ENCODE measurements around the gene SDE2. TPM values are rescaled to one million over a fixed set of nuclear protein-coding genes. Genes with fewer than 3 reads are reported as not detected.

SDE2 gene
- total and polyA plus RNA-seq, 8 donors, result 3.3 to 12.4 (median 8.5) TPM

DNA sequence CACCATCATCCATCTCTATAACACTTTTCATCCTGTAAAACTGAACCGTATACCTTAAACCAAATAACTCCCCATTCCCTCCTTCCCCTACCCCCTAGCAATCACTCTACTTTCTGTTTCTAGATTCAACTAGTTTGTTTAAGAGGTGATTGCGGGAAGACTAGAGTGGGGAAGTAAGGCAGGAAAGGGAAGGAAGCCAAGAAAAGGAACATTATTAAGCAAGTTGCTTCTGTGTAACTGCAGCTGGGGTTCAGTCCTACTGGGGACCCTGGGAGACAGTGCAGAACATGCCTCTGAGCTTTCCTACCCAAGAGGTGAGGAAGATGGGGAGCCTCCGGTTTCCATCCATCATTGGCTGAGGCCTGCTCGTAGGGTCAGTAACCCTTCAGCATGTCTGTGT is 34.4 kb upstream of the SDE2 start:
- DNase-seq (no peak), FAIRE-seq (no peak), ATAC-seq (peak in 2 of 4 donors; percentile 27 to 37)
- Histone ChIP-seq H3K9me3 (no peaks in the 10 kb centered on the region), H3K27ac (peak overlapping the region in 2 of 4 donors; percentile 29 to 48), H3K36me3 (no peaks in the 10 kb centered on the region), H3K4me1 (peaks cover 0 to 8% (median 0%) of the 10 kb centered on the region in 3 donors), H3K4me3 (no peak overlapping the region), H3K27me3 (no peaks in the 10 kb centered on the region)
- intact Hi-C loops (cut with DNase I), result no loop called here
- TF ChIP-seq, protein P1, sequence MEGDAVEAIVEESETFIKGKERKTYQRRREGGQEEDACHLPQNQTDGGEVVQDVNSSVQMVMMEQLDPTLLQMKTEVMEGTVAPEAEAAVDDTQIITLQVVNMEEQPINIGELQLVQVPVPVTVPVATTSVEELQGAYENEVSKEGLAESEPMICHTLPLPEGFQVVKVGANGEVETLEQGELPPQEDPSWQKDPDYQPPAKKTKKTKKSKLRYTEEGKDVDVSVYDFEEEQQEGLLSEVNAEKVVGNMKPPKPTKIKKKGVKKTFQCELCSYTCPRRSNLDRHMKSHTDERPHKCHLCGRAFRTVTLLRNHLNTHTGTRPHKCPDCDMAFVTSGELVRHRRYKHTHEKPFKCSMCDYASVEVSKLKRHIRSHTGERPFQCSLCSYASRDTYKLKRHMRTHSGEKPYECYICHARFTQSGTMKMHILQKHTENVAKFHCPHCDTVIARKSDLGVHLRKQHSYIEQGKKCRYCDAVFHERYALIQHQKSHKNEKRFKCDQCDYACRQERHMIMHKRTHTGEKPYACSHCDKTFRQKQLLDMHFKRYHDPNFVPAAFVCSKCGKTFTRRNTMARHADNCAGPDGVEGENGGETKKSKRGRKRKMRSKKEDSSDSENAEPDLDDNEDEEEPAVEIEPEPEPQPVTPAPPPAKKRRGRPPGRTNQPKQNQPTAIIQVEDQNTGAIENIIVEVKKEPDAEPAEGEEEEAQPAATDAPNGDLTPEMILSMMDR (IDR thresholded peaks at IDR 0.05), result no peak
- 83 to 91% methylated on average over 4 of the region's 4 CpGs for WGBS, 2 donors

DNA sequence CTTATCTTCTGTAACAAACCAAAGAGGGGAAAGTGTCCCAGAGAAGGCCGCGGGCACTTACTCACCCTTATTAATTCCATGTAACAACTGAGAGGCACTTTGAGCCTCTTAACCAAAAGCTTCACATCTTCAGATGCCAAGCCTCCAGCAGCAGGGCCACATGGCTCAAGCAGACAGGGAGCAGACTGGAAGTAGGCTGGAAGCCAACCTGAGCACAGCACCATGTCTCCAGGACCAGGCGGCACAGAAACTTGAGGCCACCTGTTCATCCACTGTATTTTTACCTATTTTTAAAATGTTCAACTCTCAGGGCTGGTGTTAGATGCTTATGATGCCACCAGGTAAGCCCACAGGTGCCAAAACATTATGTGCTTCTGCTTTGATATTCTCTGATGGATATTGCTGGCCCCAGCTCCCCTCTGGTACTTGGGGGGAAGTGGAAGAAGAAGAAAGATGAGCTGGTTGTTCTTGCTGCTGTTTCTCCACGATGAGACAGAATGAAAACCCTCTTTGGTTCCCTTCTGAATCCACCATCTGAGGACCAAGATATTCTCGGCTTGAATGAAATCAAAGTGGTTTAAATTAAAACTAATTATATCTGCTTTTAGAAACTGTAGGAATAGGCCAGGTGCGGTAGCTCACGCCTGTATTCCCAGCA is 30.6 kb upstream of the SDE2 start:
- DNase-seq (no peak), FAIRE-seq (no peak), ATAC-seq (peak in 3 of 4 donors; percentile 52 to 58 (median 57))
- Histone ChIP-seq H3K27ac (peak overlapping the region in 2 of 4 donors; percentile 24 to 29), H3K27me3 (no peaks in the 10 kb centered on the region), H3K4me1 (peaks cover 0 to 11% (median 0%) of the 10 kb centered on the region in 3 donors), H3K36me3 (no peaks in the 10 kb centered on the region), H3K4me3 (no peak overlapping the region), H3K9me3 (no peaks in the 10 kb centered on the region)
- intact Hi-C loops (cut with DNase I), result no loop called here
- 79 to 81% methylated on average over 7 of the region's 7 CpGs for WGBS, 2 donors
- TF ChIP-seq, protein P1 (IDR thresholded peaks at IDR 0.05), result no peak

DNA sequence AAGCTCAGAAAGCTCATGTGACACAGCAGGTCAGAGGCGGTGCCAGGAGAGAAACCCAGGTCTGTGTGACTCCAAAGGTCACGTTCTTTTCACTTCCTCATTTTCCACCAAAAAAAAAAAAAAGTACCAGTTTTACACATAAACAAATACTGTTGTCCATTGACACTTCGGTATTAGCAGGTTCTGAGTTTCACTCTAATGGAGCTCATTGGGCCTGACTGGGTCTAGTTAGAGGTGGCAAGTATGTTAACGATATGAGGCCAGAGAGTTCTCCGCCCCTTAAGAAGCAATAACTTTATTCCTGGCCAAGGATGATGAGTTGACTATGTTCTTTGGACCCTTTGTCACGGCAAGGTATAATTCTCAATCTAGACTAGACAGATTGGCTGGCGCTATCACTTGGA is 30.0 kb upstream of the SDE2 start:
- FAIRE-seq, result no peak
- TF ChIP-seq, protein P1 (IDR thresholded peaks at IDR 0.05), result no peak
- Histone ChIP-seq H3K4me1 (peaks cover 0 to 11% (median 0%) of the 10 kb centered on the region in 3 donors), H3K9me3 (no peaks in the 10 kb centered on the region), H3K27me3 (no peaks in the 10 kb centered on the region), H3K36me3 (no peaks in the 10 kb centered on the region), H3K4me3 (no peak overlapping the region), H3K27ac (peak overlapping the region in 2 of 4 donors; percentile 24 to 29)
- peak; percentile 89 to 93 (median 90) for ATAC-seq
- WGBS, 2 donors, result 44 to 47% methylated on average over 7 of the region's 7 CpGs
- intact Hi-C loops (cut with DNase I), result no loop called here
- peak in 4 of 6 donors; percentile 38 to 72 (median 60) for DNase-seq

DNA sequence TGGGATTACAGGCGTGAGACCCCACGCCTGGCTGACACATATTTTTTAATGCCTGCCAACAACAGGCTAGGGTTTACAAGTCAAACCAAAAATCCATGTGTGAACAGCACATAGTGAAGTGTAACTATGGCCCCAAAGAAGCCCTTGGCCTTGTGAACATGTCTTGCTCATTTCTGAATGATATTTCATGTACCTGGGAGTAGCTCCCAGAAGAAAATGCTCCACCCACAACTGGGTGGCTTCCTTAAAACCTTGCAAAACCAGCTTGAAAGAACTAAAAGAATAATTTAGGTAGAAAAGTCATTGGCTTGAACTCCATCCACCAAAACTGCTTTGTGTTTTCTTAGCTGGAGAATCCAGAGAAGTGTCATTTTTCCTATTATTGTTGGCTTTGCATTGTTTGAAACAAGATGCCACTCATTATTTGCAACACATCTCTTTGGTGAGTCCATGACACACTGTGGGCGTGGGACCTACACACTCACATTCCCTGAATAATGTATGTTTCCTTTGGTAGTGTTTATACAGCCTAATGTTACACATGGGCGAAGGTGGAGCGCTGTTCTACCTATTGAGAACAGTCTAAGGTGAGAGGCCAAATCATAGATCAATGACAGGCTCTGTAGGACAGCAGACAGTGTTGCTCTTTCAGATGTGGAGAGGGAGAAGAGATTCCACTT is 28.5 kb upstream of the SDE2 start:
- Histone ChIP-seq H3K36me3 (no peaks in the 10 kb centered on the region), H3K4me1 (peaks cover 0 to 11% (median 0%) of the 10 kb centered on the region in 3 donors), H3K27ac (no peak overlapping the region), H3K27me3 (no peaks in the 10 kb centered on the region), H3K4me3 (no peak overlapping the region), H3K9me3 (no peaks in the 10 kb centered on the region)
- no peak for FAIRE-seq
- ATAC-seq, result no peak
- no peak for DNase-seq
- intact Hi-C loops (cut with DNase I), result no loop called here
- TF ChIP-seq, protein P1 (IDR thresholded peaks at IDR 0.05), result no peak
- 94 to 98% methylated on average over 5 of the region's 5 CpGs for WGBS, 2 donors

DNA sequence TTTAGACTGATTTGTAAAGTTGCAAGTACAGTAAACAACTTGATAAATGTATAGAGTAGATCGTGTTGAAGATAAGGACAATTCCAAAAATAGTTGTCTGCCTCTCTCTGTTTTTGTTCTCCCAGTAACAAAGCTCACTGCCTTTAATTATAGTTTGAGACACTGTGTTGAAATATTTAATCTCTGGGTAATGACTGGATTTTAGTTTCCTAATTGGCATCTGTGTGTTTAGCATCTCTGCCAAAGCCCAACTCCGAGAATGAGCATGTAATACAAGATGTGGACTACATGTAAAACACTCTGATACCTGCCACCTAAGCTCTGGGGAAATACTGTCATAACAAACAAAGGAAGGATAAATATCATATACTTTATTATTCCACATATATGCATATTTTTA is 27.7 kb upstream of the SDE2 start:
- H3K4me3 ChIP-seq, result no peak overlapping the region
- WGBS, 2 donors, result 49 to 67% methylated on average over 2 of the region's 2 CpGs
- no peaks in the 10 kb centered on the region for H3K9me3 ChIP-seq
- DNase-seq (no peak), FAIRE-seq (no peak), ATAC-seq (no peak)
- TF ChIP-seq, protein P1 (IDR thresholded peaks at IDR 0.05), result no peak
- no peak overlapping the region for H3K27ac ChIP-seq
- no peaks in the 10 kb centered on the region for H3K36me3 ChIP-seq
- H3K27me3 ChIP-seq, result no peaks in the 10 kb centered on the region
- peaks cover 0 to 11% (median 0%) of the 10 kb centered on the region in 3 donors for H3K4me1 ChIP-seq
- intact Hi-C loops (cut with DNase I), result no loop called here

Measured in pancreas (tissue), 10 donors.